Mucosa of descending colon (tissue), 3 donors: ENCODE data around the gene OR5B17. TPM values are rescaled to one million over a fixed set of nuclear protein-coding genes. Genes with fewer than 3 reads are reported as not detected.
"Not testable (repeated sequence)": the region's sequence is repeated elsewhere in the genome, so short reads cannot be mapped to it uniquely, and the experiment has no call there.

Experiments
- ATAC-seq: fragments of 200-7000 bp; cut with Tn5 transposase; one replicate; pipeline ENCODE4 v1.9.1; 2020; ENCODE audit warnings: mild to moderate bottlenecking, moderate library complexity
- DNase-seq, 3 donors: peaks; one replicate each; pipeline ENCODE4 v3.0.0-alpha.2; 2020
- H3K36me3 ChIP-seq: fragments of 200-600 bp; one replicate; pipeline ENCODE4 v1.8.0; 2021; ENCODE audit warnings: low read depth, mild to moderate bottlenecking
- H3K4me1 ChIP-seq: fragments of 200-600 bp; one replicate; pipeline ENCODE4 v1.8.0; 2021; ENCODE audit warnings: low read depth, mild to moderate bottlenecking
- H3K4me3 ChIP-seq: fragments of 200-600 bp; one replicate; pipeline ENCODE4 v1.8.0; 2021; ENCODE audit warnings: mild to moderate bottlenecking
- H3K9me3 ChIP-seq: fragments of 200-600 bp; one replicate; pipeline ENCODE4 v1.8.0; 2021; ENCODE audit warnings: mild to moderate bottlenecking
- CTCF ChIP-seq: fragments of 200-600 bp; IDR thresholded peaks from one replicate; pipeline ENCODE4 v1.8.0; 2022; ENCODE audit warnings: antibody characterized with exemption, mild to moderate bottlenecking
- intact Hi-C, 2 donors: fragments of 100-400 bp; cut with DNase I in 1 of 2; cut with micrococcal nuclease in 1 of 2; formaldehyde crosslinking; loops; one replicate each; pipeline versions ENCODE4 v1.11.0 to v1.11.1; 2022; cut with DNase I, micrococcal nuclease
- long read RNA-seq, 2 donors: library from polyadenylated mRNA; unstranded; transcript quantifications; one replicate each; pipeline ENCODE4 v2.0.0, GENCODE V29; 2019 to 2021
- total RNA-seq, 3 donors: library from RNA; stranded (reverse); fragmentation: NEBNext Ultra II Directional in 2 of 3; extraction: Animal tissue kit (Norgen Biotek cat#: 25700) in 2 of 3; gene quantifications; one replicate each; pipeline versions ENCODE4 v1.2.1 to v1.2.4, GENCODE V29; 2021 to 2023
- donor health status: DM: no; HTN: no; CAD: no; lungs with moderate emphysema.
- donor health status: DM: no; HTN: no; CAD: no.
- donor health status: DM: no; HTN: yes; CAD: no.

Gene OR5B17
- not detected for total RNA-seq
- long read RNA-seq, donor 1 = 0 reads
- long read RNA-seq, donor 2 = 0 reads

- intact Hi-C loops = no loop called here
- Histone ChIP-seq H3K4me1 (no peaks in the 10 kb centered on the region), H3K9me3 (no peaks in the 10 kb centered on the region), H3K4me3 (no peak within 1 kb of the TSS), H3K36me3 (no peaks in the 10 kb centered on the region)
- ATAC-seq (no peak), DNase-seq (no peak)
- no peak for TF ChIP-seq CTCF
These were observed at the start of gene OR5B17 for GRCh38 chr11:58358969-58359368. TSS of gene OR5B17 (minus strand) at chr11:58359069. CDS start at chr11:58359069, 0 bp downstream.

DNA sequence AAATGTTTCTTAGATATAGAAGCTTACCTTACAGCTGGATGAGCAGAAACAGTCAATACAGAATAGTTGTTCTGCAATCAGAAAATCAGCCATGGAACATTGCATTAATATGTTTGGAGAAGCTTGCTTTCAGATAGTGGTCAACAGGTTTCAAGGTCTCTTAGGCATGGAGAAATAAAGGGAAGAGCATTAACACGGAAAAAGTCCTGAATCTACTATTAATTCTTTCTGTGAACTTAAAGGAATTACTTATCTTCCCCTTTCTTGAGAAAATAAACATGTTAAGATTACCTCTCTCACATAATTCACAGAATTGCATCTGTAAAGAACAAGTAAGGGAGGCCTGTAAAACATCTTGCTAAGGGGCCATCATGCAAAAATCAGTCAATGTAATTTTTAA is 47.9 kb upstream of the OR5B17 start, which contains the start of gene OR5B3:
TSS of gene OR5B3 (minus strand) at position 101 of the 400 bp plus-strand sequence. CDS start 3,465 bp downstream, outside the sequence.
- no peak for TF ChIP-seq CTCF
- intact Hi-C loops = no loop called here
- no peaks in the 10 kb centered on the region for H3K4me1 ChIP-seq
- no peak within 1 kb of the TSS for H3K4me3 ChIP-seq
- DNase-seq (no peak), ATAC-seq (no peak)
- H3K36me3 ChIP-seq = no peaks in the 10 kb centered on the region
- peaks cover 10% of the 10 kb centered on the region for H3K9me3 ChIP-seq

DNA sequence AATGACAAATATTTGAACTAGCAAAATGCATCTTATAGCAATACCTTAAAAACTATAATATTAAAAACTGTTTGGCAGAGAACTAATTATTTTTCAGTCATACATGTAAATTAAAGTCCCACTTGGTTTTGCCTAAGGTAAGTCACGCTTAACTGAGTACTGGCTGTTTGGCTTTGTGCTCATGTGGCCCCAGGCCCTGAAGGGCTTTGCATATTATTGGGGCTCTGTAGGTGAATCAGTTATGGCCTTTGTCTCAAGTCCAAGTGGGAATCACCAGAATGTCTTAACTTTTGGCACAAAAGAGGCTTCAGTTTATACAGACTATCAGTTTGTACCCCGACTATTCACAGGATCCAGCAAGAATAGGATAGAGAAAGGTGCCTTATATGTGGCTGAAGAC is 40.8 kb upstream of the OR5B17 start:
- H3K4me1 ChIP-seq, DNase-seq, H3K4me3 ChIP-seq, ATAC-seq, intact Hi-C loops, H3K36me3 ChIP-seq, H3K9me3 ChIP-seq: not testable (repeated sequence)

GRCh38 chr11:58395581-58395980 is 36.7 kb upstream of the OR5B17 start:
- no peak for ATAC-seq
- Histone ChIP-seq H3K9me3 (no peaks in the 10 kb centered on the region), H3K4me3 (no peak overlapping the region), H3K36me3 (no peaks in the 10 kb centered on the region), H3K4me1 (no peaks in the 10 kb centered on the region)
- DNase-seq = no peak
- TF ChIP-seq CTCF = no peak
- intact Hi-C loops = no loop called here

DNA sequence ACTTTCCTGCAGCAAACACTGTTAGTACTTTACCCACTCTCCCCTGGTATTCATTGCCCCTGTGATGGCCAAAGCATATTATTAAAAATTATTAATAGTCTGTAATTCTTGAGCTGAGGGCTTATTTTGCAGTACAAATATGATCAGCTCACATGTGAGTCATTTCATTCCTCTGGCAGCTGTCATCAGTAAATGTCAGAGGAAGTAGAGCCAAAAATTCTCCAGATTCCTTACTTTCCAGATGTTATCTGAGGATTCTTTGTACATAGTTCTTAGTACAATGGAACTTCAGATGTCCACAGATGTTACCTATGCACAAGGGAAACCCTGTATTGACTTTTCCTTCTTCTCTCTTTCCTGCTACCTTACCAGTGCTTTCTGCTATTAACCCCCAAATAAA is 35.3 kb upstream of the OR5B17 start:
- no peak overlapping the region for H3K4me3 ChIP-seq
- intact Hi-C loops = no loop called here
- no peaks in the 10 kb centered on the region for H3K36me3 ChIP-seq
- H3K4me1 ChIP-seq = no peaks in the 10 kb centered on the region
- no peak for TF ChIP-seq CTCF
- DNase-seq = no peak
- ATAC-seq = no peak
- H3K9me3 ChIP-seq = no peaks in the 10 kb centered on the region

GRCh38 chr11:58392746-58393145 is 33.9 kb upstream of the OR5B17 start:
- intact Hi-C loops = no loop called here
- TF ChIP-seq CTCF = no peak
- no peak for DNase-seq
- Histone ChIP-seq H3K4me3 (no peak overlapping the region), H3K9me3 (no peaks in the 10 kb centered on the region), H3K4me1 (no peaks in the 10 kb centered on the region), H3K36me3 (no peaks in the 10 kb centered on the region)
- no peak for ATAC-seq
